ENCODE measurements around the gene COL8A2. TPM values are rescaled to one million over a fixed set of nuclear protein-coding genes. Genes with fewer than 3 reads are reported as not detected.

Gene COL8A2
- total and polyA plus RNA-seq, 2 donors (not counting 3 experiments of a cell fraction or from before 2014, with no cell fraction given), result 1.2 to 1.3 TPM

- no peaks in the 10 kb centered on the region for H3K27me3 ChIP-seq (ENCODE audit: control insufficient read depth in 2 of 2, insufficient read depth in 2 of 2, low read length in 2 of 2)
- H3K4me3 ChIP-seq (replicated peaks in 1 of 3; ENCODE audit: insufficient read depth in 1 of 3, low read depth in 1 of 3, low read length in 3 of 3), result no peak overlapping the region
- FAIRE-seq, result peak; percentile 8
- TF ChIP-seq GATA2 (IDR thresholded peaks at IDR 0.05; ENCODE audit: insufficient read depth, insufficient read length, low read depth, low read length) (no peak), POLR2A (IDR thresholded peaks at IDR 0.05; ENCODE audit: low read depth, low read length) (no peak), EZH2 (IDR thresholded peaks at IDR 0.05; ENCODE audit: borderline replicate concordance, low read depth, low read length, severe bottlenecking) (no peak), MAX (IDR thresholded peaks at IDR 0.05; ENCODE audit: insufficient read depth, insufficient read length) (no peak), POLR2AphosphoS5 (IDR thresholded peaks at IDR 0.05; ENCODE audit: insufficient read depth, low read depth, low read length) (no peak), MYC (IDR thresholded peaks at IDR 0.05; ENCODE audit: low read depth, low read length) (no peak), CTCF (IDR thresholded peaks at IDR 0.05; ENCODE audit: extremely low read depth in 1 of 2, insufficient read depth in 1 of 2, low read depth in 1 of 2, low read length in 2 of 2) (no peak), FOS (IDR thresholded peaks at IDR 0.05; ENCODE audit: borderline replicate concordance, insufficient read depth, low read length) (no peak), JUN (IDR thresholded peaks at IDR 0.05; ENCODE audit: borderline replicate concordance, insufficient read depth, insufficient read length, low read depth) (no peak)
- CTCF ChIA-PET, result interaction anchor here (0.6 to 5.7 kb wide), 35 partner anchors 10 to 285 kb away, joined by 3 to 233 read pairs (median 5); partner anchors contain the start of genes AGO1, AGO3, SH3D21 and THRAP3
- H3K27ac ChIP-seq (ENCODE audit: insufficient read depth, low read depth, low read length), result peak overlapping the region; percentile 95
- H3K36me3 ChIP-seq (ENCODE audit: control insufficient read depth in 2 of 2, extremely low read depth in 1 of 2, insufficient read depth in 2 of 2, low read length in 2 of 2), result peaks cover 4 to 11% of the 10 kb centered on the region in 2 experiments
- BruUV-seq (replicated peaks), result no TSS peak
- H3K9me3 ChIP-seq (replicated peaks; ENCODE audit: control insufficient read depth, insufficient read depth, low read length), result no peaks in the 10 kb centered on the region
- DNase-seq (ENCODE audit: low read depth, low spot score), result no peak
- peaks cover 3% of the 10 kb centered on the region for H3K79me2 ChIP-seq (ENCODE audit: control insufficient read depth, insufficient read depth, low read length)
- H3K4me1 ChIP-seq (ENCODE audit: control insufficient read depth, extremely low read depth, insufficient read depth, low read length), result peaks cover 42% of the 10 kb centered on the region
- intact Hi-C loops (cut with micrococcal nuclease), result no loop called here
- H2AFZ ChIP-seq (ENCODE audit: low read depth, low read length), result no peak overlapping the region
- POLR2A ChIA-PET, result interaction anchor here (1.4 kb wide), 1 partner anchor 14 kb away, joined by 5 read pairs; the partner anchor contains the start of gene TRAPPC3
- peak overlapping the region; percentile 0 for H3K4me2 ChIP-seq (ENCODE audit: insufficient read depth, low read length)
- no peaks in the 10 kb centered on the region for H4K20me1 ChIP-seq (replicated peaks; ENCODE audit: control insufficient read depth, extremely low read depth, insufficient read depth, low read length)
- no peak overlapping the region for H3K9ac ChIP-seq (replicated peaks; ENCODE audit: extremely low read depth, insufficient read depth, low read length)
- H3K9me1 ChIP-seq (replicated peaks; ENCODE audit: control insufficient read depth, extremely low read depth, insufficient read depth, low read length), result no peaks in the 10 kb centered on the region
- dilution Hi-C loops (cut with MboI; ENCODE audit: extremely low pct_ligation_motif_present, low sequenced_read_pairs), result no loop called here
Measured at GRCh38 chr1:36135330-36135667, 10.3 kb upstream of the COL8A2 start.

All from endothelial cell of umbilical vein (primary cell).